Measurements from ENCODE around the gene HOXB8. TPM values are rescaled to one million over a fixed set of nuclear protein-coding genes. Genes with fewer than 3 reads are reported as not detected.

Gene HOXB8
- total RNA-seq, 2 experiments from 2014 or later, result 0.38 to 1.4 TPM

DNA sequence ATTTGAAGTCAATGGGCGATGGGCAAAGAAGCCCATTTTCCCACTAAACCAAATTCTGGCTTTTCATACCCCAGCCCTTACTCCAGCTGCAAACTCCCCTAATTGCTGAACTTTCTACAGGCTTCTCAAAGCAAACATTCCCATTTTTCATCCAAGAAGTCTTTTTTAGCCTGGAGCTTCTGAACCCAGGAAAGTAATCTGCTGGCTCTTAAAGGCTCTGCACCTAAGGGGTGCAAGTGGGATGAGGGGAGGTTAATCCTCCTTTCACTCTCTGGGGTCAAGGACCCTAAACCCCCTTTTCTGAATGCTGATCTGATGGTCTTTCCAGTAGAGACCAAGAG is 6.6 kb downstream of the HOXB8 start:
- H3K4me3 Mint-ChIP-seq, result no peak overlapping the region
- H3K36me3 Mint-ChIP-seq, result peaks cover 2% of the 10 kb centered on the region
- ATAC-seq (no peak), DNase-seq (no peak)
- no peaks in the 10 kb centered on the region for H3K9me3 Mint-ChIP-seq (ENCODE audit: low read depth)
- CTCF ChIA-PET, result interaction anchor here (1.7 to 4.8 kb wide), 3 partner anchors 14 to 116 kb away, joined by 5 to 40 read pairs (median 8); partner anchors contain the start of gene HOXB5
- peaks cover 79% of the 10 kb centered on the region for H3K27me3 Mint-ChIP-seq
- no peak overlapping the region for H3K27ac Mint-ChIP-seq
- peaks cover 38% of the 10 kb centered on the region for H3K4me1 Mint-ChIP-seq

DNA sequence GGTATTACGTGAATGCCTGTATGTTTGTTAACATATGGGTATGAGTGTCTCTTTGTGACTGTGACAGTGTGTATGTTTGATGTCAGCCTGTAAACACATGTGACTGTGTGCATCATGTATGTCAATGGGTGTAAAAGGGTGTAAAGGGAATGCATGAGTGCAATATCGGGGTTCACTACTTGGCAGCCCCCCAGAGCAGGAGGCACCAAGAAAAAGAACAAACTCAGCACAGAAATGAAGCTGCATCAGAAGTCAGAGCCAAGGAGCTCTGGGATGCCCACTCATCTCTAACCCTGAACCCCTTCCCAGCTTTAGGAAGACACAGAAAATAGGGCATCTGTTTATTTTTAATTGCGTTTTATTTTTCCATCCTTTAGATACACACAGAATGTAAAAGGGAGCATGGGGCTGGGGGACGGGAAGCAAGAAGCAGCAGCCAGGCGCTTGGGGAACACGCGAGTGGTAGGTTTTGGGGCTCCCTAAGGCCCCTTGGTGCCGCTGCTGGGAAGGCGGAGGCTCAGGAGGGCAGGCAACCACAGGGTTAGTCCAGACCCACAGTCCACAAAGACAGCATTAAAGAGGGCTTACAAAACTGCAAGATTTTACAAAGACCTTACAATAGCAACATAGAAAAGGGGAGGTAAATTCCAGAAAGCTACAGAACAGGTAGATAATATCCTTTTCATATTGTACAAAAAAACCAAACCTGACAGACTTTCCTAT is 8.0 kb downstream of the HOXB8 start:
- CTCF ChIA-PET, result interaction anchor here (2.0 to 4.8 kb wide), 2 partner anchors 12 to 29 kb away, joined by 8 to 40 read pairs; partner anchors contain the start of gene HOXB5
- ATAC-seq, result no peak
- Mint-ChIP-seq H3K27ac (no peak overlapping the region), H3K9me3 (ENCODE audit: low read depth) (no peaks in the 10 kb centered on the region), H3K4me1 (peaks cover 39% of the 10 kb centered on the region), H3K36me3 (no peaks in the 10 kb centered on the region), H3K4me3 (no peak overlapping the region), H3K27me3 (peaks cover 85% of the 10 kb centered on the region)
- DNase-seq, result no peak

DNA sequence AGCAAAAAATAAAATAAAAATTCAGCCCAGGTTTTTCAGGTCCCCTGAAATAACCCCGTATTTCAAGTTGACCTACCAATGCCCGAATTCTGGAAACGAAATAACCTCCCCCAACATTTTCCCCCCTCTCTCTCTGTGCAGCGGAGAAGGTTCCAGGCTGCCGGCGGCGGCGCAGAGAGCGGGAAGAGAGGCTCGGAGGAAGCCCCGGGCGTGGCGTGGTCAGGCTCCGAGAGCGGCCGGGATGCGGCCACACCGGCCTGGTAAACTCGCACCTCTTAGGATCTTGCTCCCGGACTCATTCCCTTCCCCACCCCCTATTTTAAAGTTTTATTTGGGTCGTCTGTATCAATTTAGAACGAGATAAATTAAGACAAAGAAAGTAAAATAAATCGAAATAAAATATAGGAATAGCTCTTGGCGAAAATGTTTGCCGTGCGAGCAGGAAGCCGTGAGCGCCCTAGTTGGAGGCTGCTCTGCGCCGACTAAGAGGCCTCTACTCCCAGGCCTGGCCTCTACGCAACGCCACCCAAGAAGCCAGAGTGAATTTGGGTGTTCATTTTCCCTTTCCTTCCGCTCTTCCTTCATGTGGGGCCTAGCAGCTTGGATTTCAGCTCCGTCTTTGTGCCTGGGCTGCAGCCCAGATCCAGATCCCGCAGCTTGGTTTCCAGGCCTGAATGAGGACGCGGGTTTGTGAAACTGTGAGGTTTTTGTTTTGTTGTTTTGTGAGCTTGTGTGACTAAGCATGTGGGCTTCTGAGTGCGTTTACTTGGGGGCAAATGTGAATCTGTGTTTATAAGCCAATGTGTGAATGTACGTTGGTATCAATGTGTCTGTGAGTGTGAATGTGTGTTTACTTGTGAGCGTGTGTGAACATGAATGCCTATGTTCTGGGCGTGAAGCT is 8.9 kb downstream of the HOXB8 start:
- DNase-seq (no peak), ATAC-seq (no peak)
- Mint-ChIP-seq H3K27ac (no peak overlapping the region), H3K27me3 (peaks cover 87% of the 10 kb centered on the region), H3K9me3 (ENCODE audit: low read depth) (no peaks in the 10 kb centered on the region), H3K4me3 (no peak overlapping the region), H3K36me3 (no peaks in the 10 kb centered on the region), H3K4me1 (peaks cover 42% of the 10 kb centered on the region)
- CTCF ChIA-PET, result interaction anchor here (0.7 to 4.8 kb wide), 3 partner anchors 12 to 30 kb away, joined by 3 to 40 read pairs (median 8); partner anchors contain the start of gene HOXB5

DNA sequence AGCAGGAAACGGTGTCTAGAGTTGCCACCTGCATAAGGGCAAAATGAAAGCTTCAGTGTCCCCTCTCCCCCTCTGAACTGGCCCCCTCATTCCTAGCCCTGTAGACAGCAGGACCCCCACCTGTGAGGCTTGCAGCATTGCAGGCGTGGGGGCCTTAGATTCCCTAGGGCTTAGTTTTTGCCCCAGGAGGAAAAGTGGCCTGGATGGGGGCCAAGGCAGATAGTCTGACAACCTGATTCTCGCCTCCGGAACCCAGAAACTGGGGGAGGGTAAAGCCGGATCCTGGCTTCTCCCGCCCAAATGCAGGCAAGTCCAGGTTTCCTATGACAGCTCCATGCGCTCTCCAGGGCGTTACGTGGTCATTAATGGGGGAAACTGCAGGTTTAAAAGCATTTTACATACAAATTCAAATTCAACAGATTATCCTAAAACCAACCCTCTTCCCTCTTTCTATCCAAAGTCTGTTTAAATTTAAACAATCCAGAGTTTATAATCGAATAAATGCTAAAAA is 9.6 kb downstream of the HOXB8 start:
- no peaks in the 10 kb centered on the region for H3K36me3 Mint-ChIP-seq
- CTCF ChIA-PET, result interaction anchor here (0.8 kb wide), 1 partner anchor 17 kb away, joined by 4 read pairs; no protein-coding TSS in a partner anchor
- H3K4me3 Mint-ChIP-seq, result no peak overlapping the region

GRCh38 chr17:48604770-48605329 is 10.2 kb downstream of the HOXB8 start, which contains the start of gene HOXB6:
HOXB6 (minus strand) TSS chr17:48604986; CDS start chr17:48598150, 6,836 bp downstream.
- no peaks in the 10 kb centered on the region for H3K9me3 Mint-ChIP-seq (ENCODE audit: low read depth)
- ATAC-seq (no peak), DNase-seq (no peak)
- CTCF ChIA-PET, result interaction anchor here (0.8 kb wide), 1 partner anchor 17 kb away, joined by 4 read pairs; no protein-coding TSS in a partner anchor
- peak within 1 kb of the TSS; percentile 22 for H3K4me3 Mint-ChIP-seq
- H3K27ac Mint-ChIP-seq, result no peak within 1 kb of the TSS
- peaks cover 37% of the 10 kb centered on the region for H3K4me1 Mint-ChIP-seq
- H3K36me3 Mint-ChIP-seq, result no peaks in the 10 kb centered on the region
- H3K27me3 Mint-ChIP-seq, result peaks cover 95% of the 10 kb centered on the region

More for the DNA sequence above, 9.6 kb downstream of the HOXB8 start:
- DNase-seq (no peak), ATAC-seq (no peak)
- Mint-ChIP-seq H3K4me1 (peaks cover 37% of the 10 kb centered on the region), H3K27ac (no peak overlapping the region), H3K9me3 (ENCODE audit: low read depth) (no peaks in the 10 kb centered on the region), H3K27me3 (peaks cover 89% of the 10 kb centered on the region)

DNA sequence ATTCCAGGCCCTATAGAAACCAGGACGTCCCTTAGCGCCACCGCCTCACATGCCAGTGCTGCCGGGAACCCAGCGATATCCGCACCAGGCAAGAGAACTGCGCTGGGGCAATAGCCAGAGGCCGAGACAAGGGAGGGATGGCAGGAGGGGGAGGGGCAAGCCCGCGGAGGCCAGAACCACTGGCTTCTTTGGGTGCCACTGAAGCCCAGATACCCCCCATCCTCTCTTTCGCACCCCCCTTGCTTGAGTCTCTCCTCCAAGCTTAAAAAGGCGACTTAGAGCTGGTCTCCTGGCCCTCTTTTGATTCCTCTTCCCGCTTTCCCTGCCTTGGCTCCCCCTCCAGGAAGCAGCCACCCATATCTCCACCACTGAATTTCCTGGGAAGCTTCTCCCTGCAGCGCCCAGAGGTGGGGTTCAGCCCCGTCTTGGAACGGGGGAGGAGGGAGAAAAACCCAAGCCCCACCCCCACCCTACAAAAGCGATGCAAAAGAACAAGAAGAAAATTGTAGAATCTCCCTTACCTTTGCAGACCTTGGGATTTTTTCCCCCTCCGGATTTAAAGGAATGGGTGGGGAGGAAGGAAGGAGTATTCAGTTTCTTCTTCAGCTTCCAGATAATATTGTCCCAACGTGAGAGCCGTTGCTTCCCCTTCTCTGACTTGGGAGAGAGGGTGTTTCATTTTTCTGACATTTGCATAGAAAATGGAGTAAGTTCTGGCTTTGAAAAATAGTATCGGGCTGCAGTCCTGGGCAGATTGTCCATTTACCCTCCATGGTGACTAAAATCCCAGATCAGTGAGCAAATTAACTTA is 10.9 kb downstream of the HOXB8 start:
- no peak overlapping the region for H3K27ac Mint-ChIP-seq
- H3K4me3 Mint-ChIP-seq, result peak overlapping the region; percentile 22
- CTCF ChIA-PET, result interaction anchor here (0.7 to 0.8 kb wide), 3 partner anchors 11 to 16 kb away, joined by 3 to 4 read pairs (median 3); partner anchors contain the start of gene HOXB3
- no peaks in the 10 kb centered on the region for H3K36me3 Mint-ChIP-seq
- H3K9me3 Mint-ChIP-seq (ENCODE audit: low read depth), result no peaks in the 10 kb centered on the region
- ATAC-seq (no peak), DNase-seq (no peak)
- peaks cover 95% of the 10 kb centered on the region for H3K27me3 Mint-ChIP-seq
- H3K4me1 Mint-ChIP-seq, result peaks cover 37% of the 10 kb centered on the region

GRCh38 chr17:48601539-48602425 is 13.3 kb downstream of the HOXB8 start:
- H3K27ac Mint-ChIP-seq, result no peak overlapping the region
- no peak for ATAC-seq
- H3K27me3 Mint-ChIP-seq, result peaks cover 96% of the 10 kb centered on the region
- no peaks in the 10 kb centered on the region for H3K36me3 Mint-ChIP-seq
- H3K4me1 Mint-ChIP-seq, result peaks cover 45% of the 10 kb centered on the region
- no peak overlapping the region for H3K4me3 Mint-ChIP-seq
- no peak for DNase-seq
- no peaks in the 10 kb centered on the region for H3K9me3 Mint-ChIP-seq (ENCODE audit: low read depth)
- CTCF ChIA-PET, result interaction anchor here (0.6 to 2.6 kb wide), 14 partner anchors 8 to 734 kb away, joined by 3 to 11 read pairs (median 4); partner anchors contain the start of gene PRAC2

- no peaks in the 10 kb centered on the region for H3K9me3 Mint-ChIP-seq (ENCODE audit: low read depth)
- peaks cover 51% of the 10 kb centered on the region for H3K4me1 Mint-ChIP-seq
- ATAC-seq, result no peak
- H3K36me3 Mint-ChIP-seq, result no peaks in the 10 kb centered on the region
- DNase-seq, result no peak
- CTCF ChIA-PET, result interaction anchor here (0.9 to 2.6 kb wide), 10 partner anchors 9 to 583 kb away, joined by 3 to 11 read pairs (median 4); partner anchors contain the start of gene PRAC2
- H3K27ac Mint-ChIP-seq, result no peak overlapping the region
- H3K4me3 Mint-ChIP-seq, result no peak overlapping the region
- H3K27me3 Mint-ChIP-seq, result peaks cover 96% of the 10 kb centered on the region
Observed at GRCh38 chr17:48601207-48601538, 13.9 kb downstream of the HOXB8 start.

DNA sequence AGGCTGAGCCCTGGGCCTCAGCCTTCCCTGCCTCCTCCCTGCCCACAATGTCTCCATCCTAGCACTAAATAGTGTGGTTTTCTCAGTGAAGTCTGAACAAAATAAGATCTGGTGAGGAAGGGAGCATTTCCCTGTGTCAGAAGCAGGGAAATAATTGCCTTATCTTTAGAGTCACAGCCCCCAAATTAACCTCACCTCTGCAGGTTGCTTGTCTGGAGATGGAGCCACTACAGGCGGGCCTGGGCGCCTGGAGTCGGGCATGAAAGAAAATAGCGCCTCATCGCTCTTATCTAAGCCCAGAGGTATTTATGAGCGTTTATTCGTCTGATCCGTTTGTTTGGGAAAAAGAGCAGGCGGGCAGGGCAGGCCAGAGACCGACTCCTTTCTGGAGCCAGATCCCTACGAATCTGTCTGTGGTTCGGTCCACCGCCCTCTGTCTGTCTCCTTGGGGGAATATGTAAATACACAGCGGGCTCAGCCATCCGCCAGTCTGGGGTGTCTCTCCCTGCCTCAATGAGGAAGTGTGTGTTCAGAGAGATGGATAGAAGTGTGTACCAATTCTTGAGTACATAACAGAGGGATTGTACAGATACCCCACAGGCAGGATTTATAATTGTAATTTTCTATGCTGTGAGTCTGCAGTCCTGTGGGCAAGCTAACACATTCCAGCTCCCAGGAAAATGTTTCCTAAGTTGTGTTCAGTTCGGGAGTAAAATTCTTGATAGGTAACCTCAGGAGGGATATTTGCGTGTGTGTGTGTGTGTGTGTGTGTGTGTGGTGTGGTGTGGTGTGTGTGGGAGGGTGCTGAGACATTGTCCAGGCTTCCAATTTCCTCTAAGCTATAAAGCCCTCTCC is 14.6 kb downstream of the HOXB8 start:
- Mint-ChIP-seq H3K4me3 (no peak overlapping the region), H3K9me3 (ENCODE audit: low read depth) (no peaks in the 10 kb centered on the region), H3K27me3 (peaks cover 96% of the 10 kb centered on the region), H3K36me3 (no peaks in the 10 kb centered on the region), H3K27ac (no peak overlapping the region), H3K4me1 (peaks cover 54% of the 10 kb centered on the region)
- CTCF ChIA-PET, result interaction anchor here (1.1 to 2.6 kb wide), 8 partner anchors 10 to 582 kb away, joined by 3 to 11 read pairs (median 4); partner anchors contain the start of gene PRAC2
- ATAC-seq (no peak), DNase-seq (no peak)

DNA sequence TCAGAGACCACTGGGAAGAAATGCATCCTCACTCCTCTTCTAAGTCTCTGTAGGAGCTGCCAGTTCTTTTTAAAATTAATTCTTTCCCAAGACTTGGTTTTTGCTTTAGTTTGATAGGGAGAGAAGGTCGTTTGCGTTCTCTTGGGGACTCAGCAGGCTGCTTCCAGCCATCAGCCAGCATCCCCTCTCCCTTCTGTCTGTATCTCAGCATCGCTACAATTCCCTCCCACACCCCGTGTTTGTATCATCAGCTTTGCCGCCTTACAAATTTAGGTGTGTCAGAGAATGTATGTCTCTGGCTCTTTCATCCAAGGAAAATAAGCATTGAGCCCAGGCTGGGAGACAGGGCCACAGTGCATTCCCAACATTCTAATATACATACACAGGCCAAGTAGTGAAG is 15.7 kb downstream of the HOXB8 start:
- no peak for DNase-seq
- no peaks in the 10 kb centered on the region for H3K36me3 Mint-ChIP-seq
- no peak overlapping the region for H3K4me3 Mint-ChIP-seq
- no peak overlapping the region for H3K27ac Mint-ChIP-seq
- CTCF ChIA-PET, result interaction anchor here (0.9 to 2.6 kb wide), 3 partner anchors 12 to 292 kb away, joined by 3 to 7 read pairs (median 4); no protein-coding TSS in a partner anchor
- ATAC-seq, result no peak
- peaks cover 89% of the 10 kb centered on the region for H3K27me3 Mint-ChIP-seq
- peaks cover 46% of the 10 kb centered on the region for H3K4me1 Mint-ChIP-seq
- H3K9me3 Mint-ChIP-seq (ENCODE audit: low read depth), result no peaks in the 10 kb centered on the region

- H3K27ac Mint-ChIP-seq, result no peak overlapping the region
- ATAC-seq (no peak), DNase-seq (no peak)
- peaks cover 47% of the 10 kb centered on the region for H3K4me1 Mint-ChIP-seq
- no peaks in the 10 kb centered on the region for H3K9me3 Mint-ChIP-seq (ENCODE audit: low read depth)
- no peak overlapping the region for H3K4me3 Mint-ChIP-seq
- CTCF ChIA-PET, result interaction anchor here (0.9 to 1.3 kb wide), 3 partner anchors 11 to 80 kb away, joined by 3 to 4 read pairs (median 3); no protein-coding TSS in a partner anchor
- no peaks in the 10 kb centered on the region for H3K36me3 Mint-ChIP-seq
- peaks cover 89% of the 10 kb centered on the region for H3K27me3 Mint-ChIP-seq
Observed at GRCh38 chr17:48598736-48599135, 16.4 kb downstream of the HOXB8 start.
